Esophagus muscularis mucosa (tissue), 4 donors: ENCODE results near the gene EDC3. TPM values are rescaled to one million over a fixed set of nuclear protein-coding genes. Genes with fewer than 3 reads are reported as not detected.

Experiments used
- DNase-seq: peaks from one replicate; pipeline ENCODE4 v3.0.0-alpha.2; 2017; ENCODE audit errors: extremely low spot score
- H3K27ac ChIP-seq, 4 donors: fragments of 200-600 bp; sonication (generic); replicated peaks in 1 of 4; 1 replicate in 3 of 4; 2 replicates in 1 of 4; pipeline ENCODE4 v1.5.1; 2016 to 2019; ENCODE audit warnings: mild to moderate bottlenecking in 1 of 4
- H3K27me3 ChIP-seq, 4 donors: fragments of 200-600 bp; sonication (generic); one replicate each; pipeline versions ENCODE4 v1.5.1 to v1.6.0; 2016 to 2019
- H3K36me3 ChIP-seq, 4 donors: fragments of 200-600 bp; sonication (generic); one replicate each; pipeline ENCODE4 v1.5.1; 2016 to 2019
- H3K4me1 ChIP-seq, 4 donors: fragments of 200-600 bp; sonication (generic); one replicate each; pipeline ENCODE4 v1.5.1; 2016 to 2019
- H3K4me3 ChIP-seq, 4 donors: fragments of 200-600 bp; sonication (generic); 1 replicate in 2 of 4; 2 replicates in 2 of 4; pipeline ENCODE4 v1.5.1; 2016 to 2019; ENCODE audit warnings: mild to moderate bottlenecking in 4 of 4, moderate library complexity in 1 of 4
- H3K9me3 ChIP-seq, 4 donors: fragments of 200-600 bp; sonication (generic); 1 replicate in 3 of 4; 2 replicates in 1 of 4; pipeline ENCODE4 v1.5.1; 2016 to 2019
- EP300 ChIP-seq: sonication (generic); formaldehyde crosslinking; IDR thresholded peaks from one replicate; pipeline ENCODE4 v1.6.1; 2017; ENCODE audit warnings: antibody characterized with exemption
- POLR2A ChIP-seq: fragments of 450-650 bp; IDR thresholded peaks from one replicate; pipeline ENCODE4 v1.6.1; 2017; ENCODE audit warnings: antibody characterized with exemption, moderate library complexity, mild to moderate bottlenecking, low read depth
- POLR2AphosphoS5 ChIP-seq, 2 donors: sonication (generic); formaldehyde crosslinking; IDR thresholded peaks; one replicate each; pipeline ENCODE4 v1.6.1; 2017; ENCODE audit warnings: antibody characterized with exemption in 2 of 2
- WGBS: methylation state at CpG from one replicate; pipeline ENCODE4 v1.1.5; 2018; 5-methylcytosine and 5-hydroxymethylcytosine counted together
- intact Hi-C: fragments of 100-400 bp; cut with DNase I; formaldehyde crosslinking; loops from one replicate; pipeline ENCODE4 v1.15.1; 2023
- total RNA-seq, 4 donors: library from RNA; depleted of rRNA; stranded (reverse); fragments of >200 nt; gene quantifications; one replicate each; pipeline versions ENCODE4 v1.1.0 to v1.2.1, GENCODE V29; 2016
- TF ChIP-seq, protein P1 (sequence below), 3 experiments: fragments of 200-600 bp in 2 of 3; fragments of 450-650 bp in 1 of 3; sonication (generic) in 2 of 3; IDR thresholded peaks; one replicate each; pipeline ENCODE4 v1.5.1; 2017 to 2019; ENCODE audit warnings: antibody characterized with exemption in 3 of 3, mild to moderate bottlenecking in 2 of 3, moderate library complexity in 1 of 3

EDC3 gene
- total RNA-seq, 4 donors from 2014 or later = 9.6 to 19.5 (median 17.9) TPM

DNA sequence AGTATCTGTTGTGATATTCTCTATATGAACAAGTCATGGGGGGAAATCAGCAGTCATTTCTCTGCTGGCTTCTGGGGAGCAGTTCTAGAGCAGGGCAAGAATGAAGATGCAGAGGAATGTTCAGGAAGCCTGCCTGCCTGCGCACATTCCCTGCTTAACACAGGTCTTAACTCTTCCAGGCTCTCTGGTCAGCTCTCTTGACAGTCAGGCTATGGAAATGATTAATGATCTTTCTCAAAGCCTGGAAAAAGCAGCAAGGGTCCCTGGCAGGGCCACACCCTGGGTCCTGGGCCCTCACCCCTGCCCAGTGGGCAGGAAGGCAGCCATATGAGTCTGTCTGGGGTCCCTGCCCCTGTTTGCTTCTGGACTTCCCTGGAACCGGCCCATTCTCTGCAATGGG lies 111.6 kb downstream of the EDC3 start:
- no peak for DNase-seq
- intact Hi-C loops = no loop called here
- Histone ChIP-seq H3K27ac (no peak overlapping the region), H3K36me3 (peaks cover under 1 to 37% (median 12%) of the 10 kb centered on the region in 4 donors), H3K9me3 (no peaks in the 10 kb centered on the region), H3K27me3 (no peaks in the 10 kb centered on the region), H3K4me1 (peaks cover 0 to 11% (median 7%) of the 10 kb centered on the region in 4 donors), H3K4me3 (no peak overlapping the region)
- WGBS = 64% methylated on average over 2 of the region's 2 CpGs
- TF ChIP-seq, protein P1, sequence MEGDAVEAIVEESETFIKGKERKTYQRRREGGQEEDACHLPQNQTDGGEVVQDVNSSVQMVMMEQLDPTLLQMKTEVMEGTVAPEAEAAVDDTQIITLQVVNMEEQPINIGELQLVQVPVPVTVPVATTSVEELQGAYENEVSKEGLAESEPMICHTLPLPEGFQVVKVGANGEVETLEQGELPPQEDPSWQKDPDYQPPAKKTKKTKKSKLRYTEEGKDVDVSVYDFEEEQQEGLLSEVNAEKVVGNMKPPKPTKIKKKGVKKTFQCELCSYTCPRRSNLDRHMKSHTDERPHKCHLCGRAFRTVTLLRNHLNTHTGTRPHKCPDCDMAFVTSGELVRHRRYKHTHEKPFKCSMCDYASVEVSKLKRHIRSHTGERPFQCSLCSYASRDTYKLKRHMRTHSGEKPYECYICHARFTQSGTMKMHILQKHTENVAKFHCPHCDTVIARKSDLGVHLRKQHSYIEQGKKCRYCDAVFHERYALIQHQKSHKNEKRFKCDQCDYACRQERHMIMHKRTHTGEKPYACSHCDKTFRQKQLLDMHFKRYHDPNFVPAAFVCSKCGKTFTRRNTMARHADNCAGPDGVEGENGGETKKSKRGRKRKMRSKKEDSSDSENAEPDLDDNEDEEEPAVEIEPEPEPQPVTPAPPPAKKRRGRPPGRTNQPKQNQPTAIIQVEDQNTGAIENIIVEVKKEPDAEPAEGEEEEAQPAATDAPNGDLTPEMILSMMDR (IDR thresholded peaks at IDR 0.05) = no peak
- no peak for TF ChIP-seq POLR2AphosphoS5 (IDR thresholded peaks at IDR 0.05)
- TF ChIP-seq EP300 = no peak
- no peak for TF ChIP-seq POLR2A

Other genes starting within 250 kb of the EDC3 start
- 10 to 100 TPM; 52.7 to 69.7 (median 60.5) TPM for gene UBL7, start 234.9 kb downstream of the EDC3 start, total RNA-seq
- gene ARID3B, start 154.8 kb downstream of the EDC3 start, total RNA-seq = 1 to 10 TPM; 3.6 to 6.8 (median 6.7) TPM
- gene CLK3, start 80.2 kb downstream of the EDC3 start, total RNA-seq = 10 to 100 TPM; 74.6 to 89.8 (median 80.7) TPM
- gene CYP1A1, start 29.5 kb upstream of the EDC3 start, total RNA-seq = 1 to 10 TPM in 2 of 4 donors, not detected in 2; 1.5 to 2.5 TPM
- gene CYP1A2, start 52.8 kb upstream of the EDC3 start, total RNA-seq = not detected
- gene CSK, start 86.1 kb upstream of the EDC3 start, total RNA-seq = 10 to 100 TPM; 14.0 to 28.7 (median 21.9) TPM
- under 1 TPM in 1 of 4 donors, not detected in 3; 0.66 TPM for gene LMAN1L, start 116.8 kb upstream of the EDC3 start, total RNA-seq
- under 1 TPM in 1 of 4 donors, not detected in 3; 0.33 TPM for gene CPLX3, start 130.6 kb upstream of the EDC3 start, total RNA-seq
- gene ULK3, start 147.1 kb upstream of the EDC3 start, total RNA-seq = 10 to 100 TPM; 24.5 to 49.2 (median 35.4) TPM
- 100 to 1,000 TPM in 2 of 4 donors, 10 to 100 TPM in 2; 57.3 to 125 (median 94.9) TPM for gene SCAMP2, start 177.3 kb upstream of the EDC3 start, total RNA-seq
- 10 to 100 TPM; 37.4 to 50.7 (median 44.0) TPM for gene MPI, start 194.0 kb upstream of the EDC3 start, total RNA-seq
- gene FAM219B, start 210.8 kb upstream of the EDC3 start, total RNA-seq = 10 to 100 TPM; 60.8 to 92.0 (median 84.3) TPM
- 10 to 100 TPM; 58.6 to 86.2 (median 75.5) TPM for gene COX5A, start 242.0 kb upstream of the EDC3 start, total RNA-seq